Fibroblast of mammary gland (primary cell): Measurements from ENCODE around the gene MED13.
"Not testable (repeated sequence)": the region's sequence is repeated elsewhere in the genome, so short reads cannot be mapped to it uniquely, and the experiment has no call there.

Source experiments
- DNase-seq: peaks from one replicate; pipeline ENCODE4 v3.0.0-alpha.2; 2010; ENCODE audit warnings: low read depth
- H3K4me3 ChIP-seq: 2 replicates; pipeline ENCODE4 v1.5.1; 2011; ENCODE audit warnings: low read depth, mild to moderate bottlenecking, low read length, moderate library complexity; ENCODE audit not compliant: control insufficient read depth
- TF ChIP-seq, protein P1 (sequence below): conservative IDR thresholded peaks from 2 replicates; pipeline ENCODE4 v1.5.1; 2011; ENCODE audit warnings: low read depth, low read length, inconsistent platforms; ENCODE audit not compliant: control insufficient read depth, insufficient read depth

The MED13 gene

DNA sequence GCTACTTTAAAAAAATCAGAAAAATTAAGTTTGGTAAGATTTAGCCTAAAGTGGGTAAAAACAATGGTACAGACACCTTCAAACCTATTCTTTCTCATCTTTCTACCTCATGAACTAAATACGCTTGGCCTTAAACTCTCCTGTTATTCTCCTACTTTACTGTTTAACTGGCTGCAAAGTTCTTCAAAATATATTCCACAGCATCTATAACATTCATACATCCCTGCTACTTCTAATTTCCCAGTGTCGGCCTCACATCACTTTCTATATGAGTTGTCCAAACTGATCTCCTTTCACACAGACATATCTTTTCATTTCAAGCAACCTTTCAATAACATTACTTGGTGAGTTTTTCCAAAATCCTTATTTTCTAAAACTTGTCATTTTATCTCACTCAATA lies 64.0 kb downstream of the MED13 start:
- no peak for DNase-seq
- TF ChIP-seq, protein P1, sequence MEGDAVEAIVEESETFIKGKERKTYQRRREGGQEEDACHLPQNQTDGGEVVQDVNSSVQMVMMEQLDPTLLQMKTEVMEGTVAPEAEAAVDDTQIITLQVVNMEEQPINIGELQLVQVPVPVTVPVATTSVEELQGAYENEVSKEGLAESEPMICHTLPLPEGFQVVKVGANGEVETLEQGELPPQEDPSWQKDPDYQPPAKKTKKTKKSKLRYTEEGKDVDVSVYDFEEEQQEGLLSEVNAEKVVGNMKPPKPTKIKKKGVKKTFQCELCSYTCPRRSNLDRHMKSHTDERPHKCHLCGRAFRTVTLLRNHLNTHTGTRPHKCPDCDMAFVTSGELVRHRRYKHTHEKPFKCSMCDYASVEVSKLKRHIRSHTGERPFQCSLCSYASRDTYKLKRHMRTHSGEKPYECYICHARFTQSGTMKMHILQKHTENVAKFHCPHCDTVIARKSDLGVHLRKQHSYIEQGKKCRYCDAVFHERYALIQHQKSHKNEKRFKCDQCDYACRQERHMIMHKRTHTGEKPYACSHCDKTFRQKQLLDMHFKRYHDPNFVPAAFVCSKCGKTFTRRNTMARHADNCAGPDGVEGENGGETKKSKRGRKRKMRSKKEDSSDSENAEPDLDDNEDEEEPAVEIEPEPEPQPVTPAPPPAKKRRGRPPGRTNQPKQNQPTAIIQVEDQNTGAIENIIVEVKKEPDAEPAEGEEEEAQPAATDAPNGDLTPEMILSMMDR = no peak
- H3K4me3 ChIP-seq = no peak overlapping the region

GRCh38 chr17:62000186-62000585 lies 64.9 kb downstream of the MED13 start:
- TF ChIP-seq, protein P1 = no peak
- DNase-seq = no peak
- H3K4me3 ChIP-seq = no peak overlapping the region

DNA sequence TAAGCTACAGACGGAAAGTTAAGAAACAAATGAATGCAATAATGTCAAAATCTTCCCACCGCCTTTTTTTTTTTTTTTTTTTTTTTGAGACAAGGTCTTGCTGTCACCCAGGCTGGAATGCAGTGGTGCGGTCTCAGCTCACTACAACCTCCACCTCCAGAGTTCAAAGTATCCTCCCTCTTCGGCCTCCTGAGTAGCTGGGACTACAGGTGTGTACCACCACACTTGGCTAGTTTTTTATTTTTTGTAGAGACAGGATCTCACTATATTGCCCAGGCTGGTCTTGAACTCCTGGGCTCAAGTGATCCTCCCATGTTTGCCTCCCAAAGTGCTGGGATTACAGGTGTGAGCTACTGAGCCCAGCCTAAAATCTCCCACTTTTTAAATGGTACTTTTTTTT lies 66.5 kb downstream of the MED13 start:
- H3K4me3 ChIP-seq, DNase-seq: not testable (repeated sequence)

DNA sequence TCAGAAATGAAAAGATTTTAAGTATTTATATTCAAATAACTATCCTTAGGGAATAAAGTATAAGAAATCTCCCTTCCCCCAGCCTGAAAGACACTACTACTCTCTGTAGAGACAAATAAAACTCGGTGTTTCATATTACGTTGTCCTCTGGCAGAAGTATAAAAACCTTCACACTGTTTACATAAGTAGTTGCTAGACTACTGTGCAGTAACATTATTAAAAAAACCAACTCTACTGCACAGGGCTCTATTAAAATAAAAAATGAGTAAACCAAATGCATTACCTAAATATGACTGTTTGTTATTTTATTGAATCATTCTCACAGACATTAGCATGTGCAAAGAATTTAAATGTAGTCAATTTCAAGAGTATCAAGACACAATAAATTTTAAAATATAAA lies 67.4 kb downstream of the MED13 start:
- H3K4me3 ChIP-seq = no peak overlapping the region
- TF ChIP-seq, protein P1 = no peak
- DNase-seq = peak; percentile 78

GRCh38 chr17:61996916-61997605 lies 68.0 kb downstream of the MED13 start:
- H3K4me3 ChIP-seq = no peak overlapping the region
- no peak for DNase-seq
- TF ChIP-seq, protein P1 = no peak

DNA sequence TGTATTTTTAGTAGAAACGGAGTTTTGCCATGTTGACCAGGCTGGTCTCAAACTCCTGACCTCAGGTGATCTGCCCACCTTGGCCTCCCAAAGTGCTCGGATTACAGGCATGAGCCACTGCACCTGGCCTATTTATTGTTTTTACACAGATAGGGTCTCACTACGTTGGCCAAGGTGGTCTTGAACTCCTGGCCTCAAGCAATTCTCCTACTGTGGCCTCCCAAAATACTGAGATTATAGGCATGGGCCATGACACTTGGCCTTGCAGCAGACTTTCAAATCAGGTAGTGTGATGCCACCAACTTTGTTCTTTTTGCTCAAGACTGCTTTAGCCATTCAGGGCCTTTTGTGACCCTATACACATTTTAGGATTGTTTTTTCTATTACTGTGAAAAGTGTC lies 75.6 kb downstream of the MED13 start:
- no peak for DNase-seq
- no peak overlapping the region for H3K4me3 ChIP-seq
- TF ChIP-seq, protein P1 = no peak

GRCh38 chr17:61986898-61987297 lies 78.2 kb downstream of the MED13 start:
- TF ChIP-seq, protein P1 = no peak
- H3K4me3 ChIP-seq = no peak overlapping the region
- peak; percentile 7 for DNase-seq
